ENCODE data around the gene TSPAN10. TPM values are rescaled to one million over a fixed set of nuclear protein-coding genes. Genes with fewer than 3 reads are reported as not detected.

The TSPAN10 gene
- total RNA-seq, 1 donor from 2014 or later, result 1.6 TPM

- no peak for DNase-seq (ENCODE audit: low spot score)
Measured at GRCh38 chr17:81635431-81635830, 1.6 kb upstream of the TSPAN10 start.

- DNase-seq (ENCODE audit: low spot score), result no peak
Measured at GRCh38 chr17:81635973-81636504, 957 bp upstream of the TSPAN10 start.

GRCh38 chr17:81638683-81639082, 1.7 kb downstream of the TSPAN10 start:
- no peak for DNase-seq (ENCODE audit: low spot score)

- DNase-seq (ENCODE audit: low spot score), result no peak
Measured at GRCh38 chr17:81640011-81640410, 3.0 kb downstream of the TSPAN10 start.

GRCh38 chr17:81641825-81642489, 5.0 kb downstream of the TSPAN10 start:
- DNase-seq (ENCODE audit: low spot score), result no peak

GRCh38 chr17:81644496-81644895, 7.5 kb downstream of the TSPAN10 start:
- no peak for DNase-seq (ENCODE audit: low spot score)

- no peak for DNase-seq (ENCODE audit: low spot score)
Measured at GRCh38 chr17:81644976-81645952, 8.3 kb downstream of the TSPAN10 start.

- no peak for DNase-seq (ENCODE audit: low spot score)
Measured at GRCh38 chr17:81646869-81647600, 10.0 kb downstream of the TSPAN10 start.

- no peak for DNase-seq (ENCODE audit: low spot score)
Measured at GRCh38 chr17:81647640-81648012, 10.6 kb downstream of the TSPAN10 start.

GRCh38 chr17:81648013-81648706, 11.2 kb downstream of the TSPAN10 start:
- no peak for DNase-seq (ENCODE audit: low spot score)

GRCh38 chr17:81648707-81649085, 11.7 kb downstream of the TSPAN10 start:
- no peak for DNase-seq (ENCODE audit: low spot score)

GRCh38 chr17:81650951-81651350, 14.0 kb downstream of the TSPAN10 start:
- no peak for DNase-seq (ENCODE audit: low spot score)

GRCh38 chr17:81651692-81652091, 14.7 kb downstream of the TSPAN10 start:
- DNase-seq (ENCODE audit: low spot score), result peak; percentile 43

- DNase-seq (ENCODE audit: low spot score), result no peak
Measured at GRCh38 chr17:81652906-81653771, 16.1 kb downstream of the TSPAN10 start.

- DNase-seq (ENCODE audit: low spot score), result no peak
Measured at GRCh38 chr17:81655378-81656117, 18.6 kb downstream of the TSPAN10 start.

GRCh38 chr17:81656118-81656743, 19.2 kb downstream of the TSPAN10 start, which contains the start of gene PDE6G:
TSS of gene PDE6G (minus strand) at chr17:81656542. CDS start at chr17:81653305, 3,237 bp downstream.
- DNase-seq (ENCODE audit: low spot score), result no peak

- DNase-seq (ENCODE audit: low spot score), result no peak
Measured at GRCh38 chr17:81656835-81657234, 19.8 kb downstream of the TSPAN10 start.

GRCh38 chr17:81659038-81659437, 22.0 kb downstream of the TSPAN10 start:
- no peak for DNase-seq (ENCODE audit: low spot score)

GRCh38 chr17:81660441-81660840, 23.4 kb downstream of the TSPAN10 start:
- DNase-seq (ENCODE audit: low spot score), result no peak

All from mucosa of gallbladder (tissue), 1 donor.